GM19452 (cell line): ENCODE measurements around the gene FAM184B.

ENCODE experiments used
- ATAC-seq: cut with Tn5 transposase; IDR thresholded peaks from one replicate; pipeline ENCODE4 v1.9.1; 2021; ENCODE audit not compliant: unreplicated experiment

Gene FAM184B

GRCh38 chr4:17587094-17587822 lies 194.2 kb downstream of the FAM184B start:
- ATAC-seq, result no peak

DNA sequence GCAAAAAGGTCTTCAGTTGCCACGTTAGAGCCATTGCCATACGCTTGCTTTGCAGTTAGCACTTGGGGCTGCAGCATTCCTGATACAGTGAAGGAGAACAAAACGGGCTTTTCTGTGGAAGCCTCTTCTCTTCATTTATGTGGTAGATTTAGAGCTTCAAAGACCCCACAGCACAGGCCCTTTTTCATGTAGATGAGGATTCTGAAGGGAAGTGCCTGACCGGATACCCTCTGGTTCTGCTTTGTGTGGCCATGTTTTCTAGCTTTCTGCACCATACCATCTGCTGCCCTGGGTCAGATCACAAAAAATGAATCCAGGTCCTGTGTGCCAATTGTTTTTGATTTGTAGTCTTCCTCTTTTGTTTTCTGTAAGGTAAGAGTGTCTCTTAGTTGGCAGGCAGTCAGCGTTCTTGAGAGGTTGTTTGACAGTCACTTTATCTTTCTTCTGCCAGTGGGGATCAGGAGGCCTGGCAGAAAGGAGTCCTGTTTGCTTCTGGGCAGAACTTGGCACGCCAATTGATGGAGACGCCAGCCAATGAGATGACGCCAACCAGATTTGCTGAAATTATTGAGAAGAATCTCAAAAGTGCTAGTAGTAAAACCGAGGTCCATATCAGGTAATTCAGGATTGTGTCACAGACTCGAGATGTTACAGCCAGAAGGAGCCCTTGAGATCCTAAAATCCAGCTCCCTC lies 196.8 kb downstream of the FAM184B start:
- ATAC-seq, result no peak

GRCh38 chr4:17583941-17584340 lies 197.5 kb downstream of the FAM184B start:
- ATAC-seq, result no peak

DNA sequence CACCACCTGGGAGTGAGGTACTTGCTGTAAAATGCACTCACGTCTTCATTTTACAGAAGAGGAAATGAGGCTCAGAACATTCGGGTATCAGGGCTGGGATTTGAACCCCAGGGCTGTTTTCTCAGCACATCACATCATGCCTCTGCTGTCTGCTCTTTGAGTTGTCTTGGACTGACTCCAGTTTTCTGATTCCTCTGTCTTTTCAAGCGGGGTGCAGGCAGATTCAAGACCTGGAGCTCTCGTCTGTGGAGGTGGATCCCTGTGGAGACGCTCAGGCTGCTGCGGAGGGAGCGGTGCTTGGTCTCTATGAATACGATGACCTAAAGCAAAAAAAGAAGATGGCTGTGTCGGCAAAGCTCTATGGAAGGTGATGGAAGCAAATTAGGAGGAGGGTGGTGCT lies 198.1 kb downstream of the FAM184B start:
- ATAC-seq, result no peak

- no peak for ATAC-seq
Observed at GRCh38 chr4:17580969-17581368, 200.5 kb downstream of the FAM184B start.
